Nephron progenitor cell (in vitro differentiated cells): Measurements from ENCODE around the gene ACSF3.
A peak's percentile ranks its signal among the peaks of the same experiment; 100 is the strongest.

Experiments
- DNase-seq: peaks from one replicate; pipeline ENCODE4 v3.0.0; 2021
- H3K27ac Mint-ChIP-seq: 2 replicates; pipeline ENCODE4 v1.8.0; 2021; ENCODE audit warnings: mild to moderate bottlenecking, moderate library complexity, mixed read lengths
- H3K27me3 Mint-ChIP-seq: 2 replicates; pipeline ENCODE4 v1.8.0; 2021; ENCODE audit warnings: mild to moderate bottlenecking, low read depth, mixed read lengths; ENCODE audit not compliant: poor library complexity
- H3K36me3 Mint-ChIP-seq: 2 replicates; pipeline ENCODE4 v1.8.0; 2021; ENCODE audit warnings: low read depth, mixed read lengths
- H3K4me1 Mint-ChIP-seq: 2 replicates; pipeline ENCODE4 v1.8.0; 2021; ENCODE audit warnings: mixed read lengths
- H3K4me3 Mint-ChIP-seq: 2 replicates; pipeline ENCODE4 v1.8.0; 2021; ENCODE audit warnings: mild to moderate bottlenecking, moderate library complexity, mixed read lengths
- H3K9me3 Mint-ChIP-seq: 2 replicates; pipeline ENCODE4 v1.8.0; 2021; ENCODE audit warnings: mild to moderate bottlenecking, moderate library complexity, mixed read lengths
- TF ChIP-seq, protein P1 (sequence below): fragments of 200-600 bp; sonication (generic); IDR thresholded peaks from 2 replicates; pipeline ENCODE4 v1.5.0; 2021; ENCODE audit warnings: antibody characterized with exemption

The ACSF3 gene

DNA sequence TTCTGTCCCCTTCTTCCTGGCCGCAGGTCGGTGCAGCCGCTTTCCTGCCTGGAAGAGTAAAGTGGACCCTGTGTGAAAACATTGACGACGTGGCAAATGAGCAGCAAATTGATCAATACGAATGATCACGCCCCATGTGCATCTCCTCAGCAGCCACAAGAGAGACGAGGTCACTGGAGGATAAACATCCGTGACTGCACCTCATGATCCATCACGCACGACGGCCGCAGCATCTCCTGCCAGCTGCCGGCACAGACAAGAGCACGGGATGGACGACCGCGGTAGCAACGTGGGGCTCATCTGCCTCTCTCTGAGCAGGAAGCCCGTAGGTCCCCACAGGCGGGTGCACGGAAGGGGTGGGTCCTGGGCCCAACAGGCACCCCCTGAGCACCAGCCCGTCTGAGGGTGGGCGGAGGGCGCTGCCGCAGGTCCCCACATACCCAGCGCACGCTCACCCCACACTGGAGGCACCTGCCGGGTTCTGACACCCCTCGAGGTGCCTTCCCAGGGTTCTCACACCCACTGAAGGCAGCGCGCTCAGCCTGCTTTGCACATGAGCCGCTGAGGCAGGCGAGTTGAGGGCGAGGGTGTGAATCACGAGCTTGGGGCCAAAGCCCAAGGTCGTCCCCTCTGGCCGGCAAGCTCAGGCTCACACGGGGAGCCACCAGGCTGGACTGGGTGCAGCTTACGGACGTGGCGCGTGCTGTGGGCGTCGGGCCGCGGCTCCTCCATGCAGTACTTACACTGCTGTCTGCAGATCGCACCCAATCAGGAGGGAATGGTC lies 65.6 kb downstream of the ACSF3 start:
- Mint-ChIP-seq H3K4me3 (no peak overlapping the region), H3K36me3 (no peaks in the 10 kb centered on the region), H3K4me1 (peaks cover 22% of the 10 kb centered on the region), H3K27me3 (peaks cover 7% of the 10 kb centered on the region), H3K9me3 (no peaks in the 10 kb centered on the region), H3K27ac (peak overlapping the region; percentile 62)
- TF ChIP-seq, protein P1, sequence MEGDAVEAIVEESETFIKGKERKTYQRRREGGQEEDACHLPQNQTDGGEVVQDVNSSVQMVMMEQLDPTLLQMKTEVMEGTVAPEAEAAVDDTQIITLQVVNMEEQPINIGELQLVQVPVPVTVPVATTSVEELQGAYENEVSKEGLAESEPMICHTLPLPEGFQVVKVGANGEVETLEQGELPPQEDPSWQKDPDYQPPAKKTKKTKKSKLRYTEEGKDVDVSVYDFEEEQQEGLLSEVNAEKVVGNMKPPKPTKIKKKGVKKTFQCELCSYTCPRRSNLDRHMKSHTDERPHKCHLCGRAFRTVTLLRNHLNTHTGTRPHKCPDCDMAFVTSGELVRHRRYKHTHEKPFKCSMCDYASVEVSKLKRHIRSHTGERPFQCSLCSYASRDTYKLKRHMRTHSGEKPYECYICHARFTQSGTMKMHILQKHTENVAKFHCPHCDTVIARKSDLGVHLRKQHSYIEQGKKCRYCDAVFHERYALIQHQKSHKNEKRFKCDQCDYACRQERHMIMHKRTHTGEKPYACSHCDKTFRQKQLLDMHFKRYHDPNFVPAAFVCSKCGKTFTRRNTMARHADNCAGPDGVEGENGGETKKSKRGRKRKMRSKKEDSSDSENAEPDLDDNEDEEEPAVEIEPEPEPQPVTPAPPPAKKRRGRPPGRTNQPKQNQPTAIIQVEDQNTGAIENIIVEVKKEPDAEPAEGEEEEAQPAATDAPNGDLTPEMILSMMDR = no peak
- DNase-seq = no peak

DNA sequence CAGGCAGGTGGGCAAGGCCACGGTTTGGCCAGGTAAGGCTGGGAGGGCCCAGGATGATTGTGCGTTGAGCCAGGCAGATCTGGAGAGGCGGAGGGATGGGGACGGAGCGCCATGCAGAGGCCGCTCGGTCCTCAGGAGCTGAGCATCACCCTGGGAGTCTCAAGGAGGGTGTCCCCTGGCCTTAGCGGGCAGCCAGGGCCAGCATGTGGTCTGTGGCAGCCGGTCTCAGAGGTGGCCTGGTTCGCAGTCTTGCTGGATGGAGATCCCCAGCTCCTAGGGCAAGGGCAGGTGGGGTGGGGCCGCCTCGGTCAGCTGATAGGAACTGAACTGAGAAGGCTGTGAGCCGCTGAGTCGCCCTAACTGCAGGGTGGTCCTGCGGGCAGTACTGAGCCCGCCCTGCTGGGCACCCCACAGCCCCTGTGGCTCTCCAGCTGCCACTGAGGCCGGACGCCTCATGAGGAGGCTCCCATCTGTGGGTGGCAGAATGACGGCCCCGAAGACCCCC lies 66.2 kb downstream of the ACSF3 start:
- Mint-ChIP-seq H3K9me3 (no peaks in the 10 kb centered on the region), H3K27ac (no peak overlapping the region), H3K27me3 (peaks cover 7% of the 10 kb centered on the region), H3K4me3 (no peak overlapping the region), H3K4me1 (peaks cover 28% of the 10 kb centered on the region), H3K36me3 (no peaks in the 10 kb centered on the region)
- TF ChIP-seq, protein P1 = no peak
- DNase-seq = no peak

DNA sequence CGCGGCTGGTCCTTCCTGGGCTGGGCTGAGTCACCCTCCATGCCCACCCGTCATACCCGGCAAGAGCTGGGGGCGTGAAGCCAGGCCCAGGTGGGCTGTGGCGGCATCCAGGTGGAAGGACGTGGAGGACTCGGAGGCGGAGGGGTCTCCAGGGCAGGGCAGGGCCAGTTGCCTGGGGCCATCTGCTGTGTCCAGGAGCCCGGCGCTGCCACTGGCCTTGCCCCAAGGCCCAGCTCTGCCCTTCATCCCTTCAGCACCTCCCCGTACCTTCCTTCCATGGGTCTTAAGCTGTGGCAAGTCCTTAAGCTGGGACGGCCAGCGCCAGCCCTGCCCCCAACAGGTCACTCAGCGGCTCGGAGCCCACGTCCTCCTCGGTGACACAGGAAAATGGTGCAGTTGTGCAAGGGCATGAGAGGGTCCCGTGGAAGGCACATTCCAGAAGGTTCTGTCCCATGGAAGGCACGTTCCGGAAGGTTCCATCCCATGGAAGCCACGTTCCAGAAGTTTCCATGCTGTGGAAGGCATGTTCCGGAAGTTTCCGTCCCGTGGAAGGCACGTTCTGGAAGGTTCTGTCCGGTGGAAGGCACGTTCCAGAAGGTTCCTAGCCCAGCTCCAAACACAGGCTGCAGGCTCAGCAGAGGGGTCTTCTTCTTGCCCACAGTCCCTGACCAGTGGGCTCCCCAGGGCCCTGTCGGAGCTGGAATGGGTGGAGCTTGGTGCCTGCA lies 67.5 kb downstream of the ACSF3 start:
- TF ChIP-seq, protein P1 = no peak

DNA sequence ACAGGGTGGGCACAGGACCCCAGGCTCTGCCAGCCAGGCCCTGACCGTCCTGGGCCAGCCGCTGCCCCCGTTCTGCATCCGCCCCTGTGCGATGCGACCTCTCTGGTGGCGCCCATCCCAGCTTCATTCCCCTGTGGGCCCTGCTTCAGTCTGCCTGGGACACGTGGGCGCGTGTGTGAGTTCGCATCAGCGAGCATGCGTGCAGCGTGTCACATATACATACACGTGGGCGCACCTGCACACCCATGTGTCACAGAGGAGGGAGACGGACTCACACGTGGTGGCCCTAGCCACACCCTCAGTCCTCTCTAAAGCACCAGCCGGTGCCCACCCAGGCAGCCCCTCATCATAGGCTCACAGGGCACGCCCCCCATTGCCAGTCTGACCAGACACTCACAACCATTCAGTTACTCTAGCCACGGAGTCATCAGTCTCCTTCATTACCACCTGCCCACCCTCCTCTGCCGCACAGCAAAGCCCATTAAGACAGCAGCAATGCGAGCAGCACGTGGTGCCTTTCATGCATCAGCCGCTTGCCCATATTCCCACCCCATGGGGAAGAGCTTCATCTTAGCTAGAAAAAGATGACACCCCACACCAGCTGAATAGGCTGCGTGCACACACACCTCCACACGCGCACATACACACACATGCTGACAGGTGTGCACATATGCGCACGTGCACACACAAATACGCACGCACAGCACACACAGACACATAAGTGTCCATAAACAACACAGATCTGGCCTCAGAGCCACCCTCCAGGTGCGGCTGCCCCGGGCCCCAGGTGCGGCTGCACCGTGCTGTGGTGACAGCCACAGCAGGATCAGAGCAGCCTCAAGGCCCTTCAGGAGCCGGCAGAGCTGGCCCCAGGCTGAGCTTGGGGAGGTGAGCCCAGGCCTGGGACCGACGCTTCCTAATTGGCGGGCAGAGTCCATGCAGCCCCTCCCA lies 68.4 kb downstream of the ACSF3 start:
- no peak for DNase-seq
- TF ChIP-seq, protein P1 = no peak
- Mint-ChIP-seq H3K27ac (no peak overlapping the region), H3K4me1 (peaks cover 30% of the 10 kb centered on the region), H3K4me3 (no peak overlapping the region), H3K36me3 (no peaks in the 10 kb centered on the region), H3K27me3 (peaks cover 7% of the 10 kb centered on the region), H3K9me3 (no peaks in the 10 kb centered on the region)

More for the DNA sequence above, 67.5 kb downstream of the ACSF3 start:
- no peak overlapping the region for H3K4me3 Mint-ChIP-seq
- H3K27ac Mint-ChIP-seq = no peak overlapping the region
- no peaks in the 10 kb centered on the region for H3K9me3 Mint-ChIP-seq
- peaks cover 7% of the 10 kb centered on the region for H3K27me3 Mint-ChIP-seq
- H3K4me1 Mint-ChIP-seq = peaks cover 24% of the 10 kb centered on the region
- H3K36me3 Mint-ChIP-seq = no peaks in the 10 kb centered on the region
- no peak for DNase-seq

DNA sequence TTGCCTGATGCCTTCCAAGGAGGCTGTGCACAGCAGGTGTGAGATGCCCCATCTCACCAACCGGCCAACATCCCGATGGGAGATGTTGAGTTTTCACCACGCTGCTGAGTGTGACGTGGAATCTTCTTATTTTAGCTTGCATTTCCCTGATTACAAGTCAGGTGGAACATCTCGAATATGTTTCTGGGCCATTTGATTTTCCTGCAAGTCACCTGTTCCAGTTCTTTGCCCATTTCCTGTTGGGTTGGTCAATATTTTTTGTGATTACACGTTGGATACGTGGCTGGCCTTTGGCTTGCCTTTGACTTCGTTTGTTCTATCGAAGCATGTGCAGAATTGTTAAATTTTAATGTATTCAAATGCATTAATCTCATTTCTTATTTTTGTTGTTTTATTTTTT lies 69.6 kb downstream of the ACSF3 start:
- DNase-seq = no peak
- Mint-ChIP-seq H3K9me3 (no peaks in the 10 kb centered on the region), H3K36me3 (no peaks in the 10 kb centered on the region), H3K4me3 (no peak overlapping the region), H3K4me1 (peaks cover 34% of the 10 kb centered on the region), H3K27me3 (peaks cover 14% of the 10 kb centered on the region), H3K27ac (no peak overlapping the region)
- TF ChIP-seq, protein P1 = no peak
